GM19328 (cell line): ENCODE data around the gene PSG1.
"Not testable (repeated sequence)": the region's sequence is repeated elsewhere in the genome, so short reads cannot be mapped to it uniquely, and the experiment has no call there.

Experiments
- ATAC-seq: cut with Tn5 transposase; IDR thresholded peaks from one replicate; pipeline ENCODE4 v1.9.1; 2021; ENCODE audit warnings: mild to moderate bottlenecking, moderate library complexity; ENCODE audit not compliant: unreplicated experiment

Gene PSG1

GRCh38 chr19:42882010-42882409, 2.5 kb upstream of the PSG1 start:
- not testable (repeated sequence) for ATAC-seq

GRCh38 chr19:42881279-42881678, 1.8 kb upstream of the PSG1 start:
- not testable (repeated sequence) for ATAC-seq

DNA sequence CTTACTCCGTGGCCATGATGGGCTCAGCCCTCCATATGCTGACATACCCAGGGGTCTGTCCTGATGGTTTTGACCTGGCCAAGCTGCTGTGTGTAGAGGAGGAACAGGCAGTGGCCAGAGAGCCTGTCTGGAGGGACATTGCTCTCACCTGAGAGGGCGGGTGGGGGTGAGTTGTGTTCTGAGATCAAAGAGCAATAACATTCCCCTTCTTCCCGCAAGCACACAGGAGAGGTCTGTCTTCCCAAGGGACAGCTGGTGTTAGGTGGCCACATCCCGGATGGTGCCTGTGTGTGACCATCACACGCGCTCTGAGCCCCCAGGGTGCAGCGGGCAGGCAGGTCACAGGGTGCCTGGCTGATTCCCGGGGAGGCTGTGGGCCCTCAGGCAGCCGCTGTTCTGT, 1.1 kb upstream of the PSG1 start:
- ATAC-seq = not testable (repeated sequence)

- ATAC-seq = not testable (repeated sequence)
Observed at GRCh38 chr19:42876596-42876995, 2.9 kb downstream of the PSG1 start.

DNA sequence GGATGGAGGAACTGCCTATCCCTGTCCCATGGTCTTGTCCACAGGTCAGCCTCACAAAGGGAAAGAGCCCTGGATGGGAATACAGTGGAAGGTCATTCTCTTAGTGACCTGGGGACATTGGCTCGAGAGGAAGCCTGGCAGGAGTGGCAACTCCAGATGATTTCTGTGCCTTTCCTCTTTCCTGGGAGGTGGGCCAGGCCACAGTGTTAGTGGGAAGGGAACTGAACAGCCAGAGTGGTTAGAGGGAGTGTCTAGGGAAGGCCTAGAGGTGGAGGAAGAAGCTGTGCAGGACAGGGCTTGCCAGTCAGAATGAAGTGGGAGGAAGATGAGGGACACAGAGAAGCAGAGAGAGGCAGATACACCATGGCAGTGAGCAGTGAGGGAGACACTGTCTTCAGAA, 3.6 kb downstream of the PSG1 start:
- not testable (repeated sequence) for ATAC-seq

DNA sequence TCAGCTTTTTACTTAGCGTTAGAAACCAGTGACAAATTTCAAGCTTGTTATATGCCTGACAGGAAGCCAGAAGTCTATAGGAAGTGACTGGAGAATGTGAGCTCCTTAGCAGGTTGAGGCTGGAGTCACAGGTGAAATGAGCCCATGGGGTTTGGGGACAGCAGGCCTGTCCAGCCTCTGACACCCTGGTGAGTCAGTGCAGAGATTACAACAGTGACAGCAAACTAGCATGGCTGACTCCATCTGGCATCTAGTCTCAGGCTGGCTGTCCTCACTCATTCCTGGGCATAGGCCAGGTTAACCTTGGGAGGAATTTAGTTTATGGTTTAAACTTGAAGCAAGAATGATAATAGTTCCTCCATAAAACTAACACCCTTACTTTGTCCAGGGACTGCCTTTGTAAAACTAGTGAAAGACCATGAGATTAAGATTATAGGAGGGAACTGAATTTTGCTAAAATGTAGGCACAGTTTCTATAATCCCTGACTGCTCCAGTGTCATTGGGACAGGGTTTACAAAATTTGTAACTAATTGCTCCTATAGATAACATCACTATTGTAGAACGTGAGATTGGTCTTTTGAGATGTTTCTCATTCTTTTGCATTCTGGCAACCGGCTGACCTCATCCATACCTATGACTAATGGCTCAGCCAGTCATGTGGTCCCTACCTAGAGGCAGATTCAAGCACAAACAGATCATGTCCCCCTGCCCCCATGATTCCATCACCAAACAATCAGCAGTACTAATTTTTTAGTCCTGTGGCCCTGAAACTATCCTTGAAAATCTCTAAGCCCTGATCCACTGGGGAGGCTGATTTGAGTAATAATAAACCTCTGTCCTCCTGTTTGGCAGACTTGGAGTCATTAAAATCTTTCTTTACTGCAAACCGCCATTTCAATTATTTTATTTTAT, 4.4 kb downstream of the PSG1 start:
- not testable (repeated sequence) for ATAC-seq

DNA sequence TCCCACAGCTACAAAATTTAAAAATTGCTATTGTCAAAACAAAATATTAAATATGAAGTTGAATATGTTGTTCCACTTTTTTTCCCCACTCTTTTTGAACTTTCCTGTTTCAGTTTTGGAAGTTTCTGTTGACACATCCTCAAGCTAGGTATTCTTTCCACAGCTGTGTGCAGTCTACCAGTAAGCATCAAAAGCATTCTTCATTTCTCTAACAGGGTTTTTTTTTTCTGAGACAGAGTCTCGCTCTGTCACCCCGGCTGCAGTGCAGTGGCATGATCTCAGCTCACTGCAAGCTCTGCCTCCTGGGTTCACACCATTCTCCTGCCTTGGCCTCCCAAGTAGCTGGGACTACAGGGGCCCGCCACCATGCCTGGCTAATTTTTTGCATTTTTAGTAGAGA, 5.4 kb downstream of the PSG1 start:
- not testable (repeated sequence) for ATAC-seq

GRCh38 chr19:42872608-42873007, 6.9 kb downstream of the PSG1 start:
- ATAC-seq = no peak

GRCh38 chr19:42857544-42857867, 22.0 kb downstream of the PSG1 start:
- no peak for ATAC-seq

DNA sequence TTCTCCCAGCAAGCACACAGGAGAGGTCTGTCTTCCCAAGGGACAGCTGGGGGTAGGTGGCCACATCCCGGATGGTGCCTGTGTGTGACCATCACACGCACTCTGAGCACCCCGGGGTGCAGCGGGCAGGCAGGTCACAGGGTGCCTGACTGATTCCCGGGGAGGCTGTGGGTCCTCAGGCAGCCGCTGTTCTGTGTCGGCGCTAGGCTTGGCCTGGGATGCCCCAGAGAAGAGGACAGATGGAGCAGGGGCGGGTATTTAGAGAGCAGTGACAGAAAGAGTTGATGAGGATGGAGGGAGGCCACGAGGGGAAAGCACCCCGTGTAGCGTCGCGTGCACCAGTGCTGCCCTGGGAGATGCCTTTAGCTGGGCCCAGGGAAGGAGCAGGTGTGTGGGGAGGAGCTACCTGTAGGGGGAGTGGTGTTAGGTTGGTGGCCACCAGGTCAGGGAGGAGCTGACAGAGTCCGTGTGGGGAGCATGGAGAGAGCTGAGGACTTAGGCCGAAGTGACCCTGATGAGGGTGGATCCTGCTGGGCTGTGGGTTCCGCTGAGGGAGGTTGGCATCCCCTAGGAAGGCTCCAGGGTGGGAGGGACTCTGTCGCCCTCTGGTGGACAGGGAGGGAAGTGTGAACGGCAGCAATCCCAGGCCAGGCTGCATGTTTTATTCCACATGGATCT, 22.5 kb downstream of the PSG1 start:
- ATAC-seq = not testable (repeated sequence)

- not testable (repeated sequence) for ATAC-seq
Observed at GRCh38 chr19:42854745-42855144, 24.8 kb downstream of the PSG1 start.

DNA sequence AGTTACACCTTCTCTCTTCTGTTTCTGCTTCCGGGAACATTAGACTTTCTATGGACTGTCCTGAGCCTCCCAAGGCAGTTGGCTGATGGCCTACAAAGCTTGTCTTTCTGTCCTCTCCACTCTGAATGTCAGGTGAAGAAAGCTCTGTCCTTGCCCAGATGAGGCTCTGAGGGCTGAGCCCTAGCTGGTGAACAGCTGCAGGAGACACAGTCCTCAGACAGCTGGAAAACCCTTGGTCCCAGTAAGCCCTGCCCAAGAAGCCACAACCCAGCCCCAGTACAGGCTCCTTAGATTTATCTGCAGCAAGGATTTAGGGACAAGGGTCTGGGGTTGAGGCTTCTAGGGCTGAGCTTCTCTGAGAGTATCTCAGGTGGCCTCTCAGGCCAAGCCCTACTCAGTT, 26.3 kb downstream of the PSG1 start:
- not testable (repeated sequence) for ATAC-seq

GRCh38 chr19:42852821-42853220, 26.7 kb downstream of the PSG1 start:
- ATAC-seq = not testable (repeated sequence)

GRCh38 chr19:42851718-42852280, 27.7 kb downstream of the PSG1 start:
- not testable (repeated sequence) for ATAC-seq

GRCh38 chr19:42850981-42851717, 28.4 kb downstream of the PSG1 start:
- ATAC-seq = no peak

DNA sequence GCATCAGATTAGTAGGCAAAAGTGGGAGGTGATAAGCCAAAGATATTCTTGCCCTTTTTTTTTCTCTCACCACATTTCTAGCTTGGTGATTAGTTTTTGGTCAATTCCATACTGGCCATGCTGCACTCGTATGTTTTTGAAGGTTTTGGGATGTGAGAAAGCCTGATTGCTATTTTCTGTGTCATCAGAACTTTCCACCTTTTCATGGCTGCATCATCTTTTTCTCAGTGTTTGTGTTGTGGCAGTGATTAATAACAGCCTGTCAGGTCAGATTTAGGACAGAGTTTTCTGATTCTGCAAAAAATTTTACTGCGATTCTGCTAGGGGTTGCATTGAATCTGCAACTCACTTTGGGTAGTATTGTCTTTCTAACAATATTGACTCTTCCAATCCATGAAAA, 32.9 kb downstream of the PSG1 start:
- ATAC-seq = no peak

DNA sequence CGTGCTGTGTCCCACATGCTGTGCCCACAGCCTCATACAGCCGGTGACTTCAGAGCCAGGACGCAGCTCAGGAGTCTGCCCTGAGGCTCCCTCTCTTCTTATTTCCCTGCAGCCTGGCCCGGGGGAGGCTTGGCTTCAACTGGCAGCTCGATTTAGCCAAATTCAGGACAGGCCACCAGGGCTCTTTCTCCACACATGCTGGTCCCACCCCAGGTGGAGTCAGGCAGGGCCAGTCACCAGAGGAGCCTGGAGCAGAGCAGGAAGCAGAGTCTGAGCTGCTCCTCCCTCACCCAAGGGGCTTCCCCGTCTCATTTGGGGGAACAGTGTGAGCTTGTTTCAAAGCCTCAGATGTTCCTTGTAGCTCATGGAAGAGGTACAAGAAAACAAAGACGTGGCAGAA, 35.9 kb downstream of the PSG1 start:
- ATAC-seq = not testable (repeated sequence)

GRCh38 chr19:42832746-42833442, 46.6 kb downstream of the PSG1 start:
- not testable (repeated sequence) for ATAC-seq

GRCh38 chr19:42832023-42832680, 47.4 kb downstream of the PSG1 start:
- ATAC-seq = not testable (repeated sequence)
